MM.1S (cell line): ENCODE measurements around the gene CRADD.
"Not testable (repeated sequence)": the region's sequence is repeated elsewhere in the genome, so short reads cannot be mapped to it uniquely, and the experiment has no call there.

Source experiments
- DNase-seq: peaks from one replicate; pipeline ENCODE4 v3.0.0-alpha.2; 2015
- H2AFZ ChIP-seq: fragments of 300-600 bp; sonication (generic); 2 replicates; pipeline ENCODE4 v1.6.0; 2016; ENCODE audit warnings: antibody characterized with exemption, low read length
- H3F3A ChIP-seq: fragments of 300-600 bp; sonication (generic); 2 replicates; pipeline ENCODE4 v1.6.1; 2016; ENCODE audit warnings: mild to moderate bottlenecking, antibody characterized with exemption, low read length, moderate library complexity, mixed read lengths; ENCODE audit not compliant: insufficient read depth
- H3K27ac ChIP-seq: fragments of 300-600 bp; sonication (generic); 2 replicates; pipeline ENCODE4 v1.5.1; 2016; ENCODE audit warnings: mild to moderate bottlenecking, low read length
- H3K27me3 ChIP-seq: fragments of 300-600 bp; sonication (generic); replicated peaks from 2 replicates; pipeline ENCODE4 v1.6.0; 2016; ENCODE audit warnings: low read length; ENCODE audit not compliant: insufficient read depth
- H3K36me3 ChIP-seq: fragments of 300-600 bp; sonication (generic); replicated peaks from 2 replicates; pipeline ENCODE4 v1.6.1; 2016; ENCODE audit warnings: mild to moderate bottlenecking, low read length, mixed read lengths; ENCODE audit not compliant: insufficient read depth
- H3K4me1 ChIP-seq: fragments of 300-600 bp; sonication (generic); 2 replicates; pipeline ENCODE4 v1.6.1; 2016; ENCODE audit warnings: low read length, mixed read lengths
- H3K4me2 ChIP-seq: fragments of 300-600 bp; sonication (generic); 2 replicates; pipeline ENCODE4 v1.6.0; 2016; ENCODE audit warnings: low read depth, low read length
- H3K4me3 ChIP-seq: fragments of 300-600 bp; sonication (generic); 2 replicates; pipeline ENCODE4 v1.5.1; 2016; ENCODE audit warnings: low read length, mixed read lengths
- H3K79me2 ChIP-seq: fragments of 300-600 bp; sonication (generic); 2 replicates; pipeline ENCODE4 v1.6.1; 2016; ENCODE audit warnings: mixed run types, low read length, mixed read lengths
- H3K9ac ChIP-seq: fragments of 300-600 bp; sonication (generic); 2 replicates; pipeline ENCODE4 v1.6.1; 2016; ENCODE audit warnings: low read length, mixed read lengths
- H3K9me2 ChIP-seq: fragments of 300-600 bp; sonication (generic); replicated peaks from 2 replicates; pipeline ENCODE4 v1.6.1; 2016; ENCODE audit warnings: mild to moderate bottlenecking, low read length, mixed read lengths; ENCODE audit not compliant: insufficient read depth
- H3K9me3 ChIP-seq: fragments of 300-600 bp; sonication (generic); replicated peaks from 2 replicates; pipeline ENCODE4 v1.6.1; 2016; ENCODE audit warnings: mild to moderate bottlenecking, low read length, mixed read lengths; ENCODE audit not compliant: insufficient read depth
- H4K20me1 ChIP-seq: fragments of 300-600 bp; sonication (generic); 2 replicates; pipeline ENCODE4 v1.6.1; 2016; ENCODE audit warnings: mild to moderate bottlenecking, low read length, moderate library complexity, mixed read lengths; ENCODE audit not compliant: insufficient read depth
- EZH2 ChIP-seq: fragments of 300-600 bp; sonication (generic); optimal IDR thresholded peaks from 2 replicates; pipeline ENCODE3; 2017; ENCODE audit warnings: low read depth, mild to moderate bottlenecking, antibody characterized with exemption, low read length, mixed read lengths
- EZH2phosphoT487 ChIP-seq: fragments of 300-600 bp; sonication (generic); IDR thresholded peaks from 2 replicates; pipeline ENCODE4 v1.6.1; 2018; ENCODE audit warnings: antibody characterized with exemption, low read length
- TF ChIP-seq, protein P1 (sequence below): fragments of 300-600 bp; sonication (generic); IDR thresholded peaks from 2 replicates; pipeline ENCODE4 v1.5.1; 2016; ENCODE audit warnings: antibody characterized with exemption, low read length, mixed read lengths

Gene CRADD

DNA sequence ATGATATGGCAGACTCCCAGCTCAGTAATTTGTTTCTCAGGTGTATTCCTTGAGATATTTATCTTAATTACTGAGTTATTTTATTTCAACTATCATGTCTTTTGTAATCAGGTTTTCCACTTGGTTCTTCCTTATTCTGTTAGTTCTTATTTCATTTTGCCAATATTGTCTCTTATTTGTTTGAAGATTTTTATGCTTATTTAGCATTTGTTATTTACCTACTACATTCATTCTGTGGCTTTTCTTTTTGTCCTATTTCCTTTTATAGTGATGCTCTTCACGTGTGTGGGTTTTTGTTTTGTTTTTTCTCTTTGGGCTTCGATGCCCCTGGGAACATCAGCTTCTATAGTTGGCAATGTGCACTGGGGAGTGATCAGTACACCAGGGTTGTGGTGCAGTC lies 40.5 kb upstream of the CRADD start:
- Histone ChIP-seq H3K79me2 (no peaks in the 10 kb centered on the region), H3F3A (no peaks in the 10 kb centered on the region), H3K9ac (no peak overlapping the region), H3K4me1 (no peaks in the 10 kb centered on the region), H3K4me3 (no peak overlapping the region), H3K36me3 (no peaks in the 10 kb centered on the region), H3K27ac (no peak overlapping the region), H4K20me1 (no peaks in the 10 kb centered on the region), H3K9me2 (no peaks in the 10 kb centered on the region), H2AFZ (no peak overlapping the region), H3K27me3 (no peaks in the 10 kb centered on the region), H3K4me2 (no peak overlapping the region), H3K9me3 (no peaks in the 10 kb centered on the region)
- TF ChIP-seq EZH2phosphoT487 (no peak), EZH2 (no peak)
- TF ChIP-seq, protein P1, sequence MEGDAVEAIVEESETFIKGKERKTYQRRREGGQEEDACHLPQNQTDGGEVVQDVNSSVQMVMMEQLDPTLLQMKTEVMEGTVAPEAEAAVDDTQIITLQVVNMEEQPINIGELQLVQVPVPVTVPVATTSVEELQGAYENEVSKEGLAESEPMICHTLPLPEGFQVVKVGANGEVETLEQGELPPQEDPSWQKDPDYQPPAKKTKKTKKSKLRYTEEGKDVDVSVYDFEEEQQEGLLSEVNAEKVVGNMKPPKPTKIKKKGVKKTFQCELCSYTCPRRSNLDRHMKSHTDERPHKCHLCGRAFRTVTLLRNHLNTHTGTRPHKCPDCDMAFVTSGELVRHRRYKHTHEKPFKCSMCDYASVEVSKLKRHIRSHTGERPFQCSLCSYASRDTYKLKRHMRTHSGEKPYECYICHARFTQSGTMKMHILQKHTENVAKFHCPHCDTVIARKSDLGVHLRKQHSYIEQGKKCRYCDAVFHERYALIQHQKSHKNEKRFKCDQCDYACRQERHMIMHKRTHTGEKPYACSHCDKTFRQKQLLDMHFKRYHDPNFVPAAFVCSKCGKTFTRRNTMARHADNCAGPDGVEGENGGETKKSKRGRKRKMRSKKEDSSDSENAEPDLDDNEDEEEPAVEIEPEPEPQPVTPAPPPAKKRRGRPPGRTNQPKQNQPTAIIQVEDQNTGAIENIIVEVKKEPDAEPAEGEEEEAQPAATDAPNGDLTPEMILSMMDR: no peak
- no peak for DNase-seq

DNA sequence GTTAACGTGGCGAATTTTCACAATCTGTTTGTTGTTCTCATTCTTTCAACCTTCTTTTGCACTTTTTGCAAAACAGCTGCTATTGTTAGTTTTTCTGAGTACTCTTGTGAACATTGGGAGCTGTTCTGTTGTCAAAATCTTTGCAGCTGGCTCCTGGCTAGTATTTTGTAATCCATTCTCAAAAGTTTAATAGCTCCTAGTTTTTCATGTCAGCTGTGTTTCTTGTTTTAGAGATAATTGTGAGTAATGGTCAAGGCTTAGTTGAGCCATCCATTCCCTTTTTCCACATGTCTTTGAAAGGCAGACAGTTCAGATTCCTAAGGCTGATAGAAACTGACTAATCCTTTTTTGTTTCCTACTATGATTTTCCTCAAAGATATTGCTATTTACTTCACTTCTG lies 39.1 kb upstream of the CRADD start:
- Histone ChIP-seq H3K9me3 (no peaks in the 10 kb centered on the region), H3K36me3 (no peaks in the 10 kb centered on the region), H3K4me3 (no peak overlapping the region), H3K27me3 (no peaks in the 10 kb centered on the region), H3K4me2 (no peak overlapping the region), H3K4me1 (no peaks in the 10 kb centered on the region), H3F3A (no peaks in the 10 kb centered on the region), H4K20me1 (no peaks in the 10 kb centered on the region), H3K9ac (no peak overlapping the region), H3K79me2 (no peaks in the 10 kb centered on the region), H3K27ac (no peak overlapping the region), H2AFZ (no peak overlapping the region), H3K9me2 (no peaks in the 10 kb centered on the region)
- no peak for DNase-seq
- TF ChIP-seq, protein P1: no peak
- TF ChIP-seq EZH2phosphoT487 (no peak), EZH2 (no peak)

DNA sequence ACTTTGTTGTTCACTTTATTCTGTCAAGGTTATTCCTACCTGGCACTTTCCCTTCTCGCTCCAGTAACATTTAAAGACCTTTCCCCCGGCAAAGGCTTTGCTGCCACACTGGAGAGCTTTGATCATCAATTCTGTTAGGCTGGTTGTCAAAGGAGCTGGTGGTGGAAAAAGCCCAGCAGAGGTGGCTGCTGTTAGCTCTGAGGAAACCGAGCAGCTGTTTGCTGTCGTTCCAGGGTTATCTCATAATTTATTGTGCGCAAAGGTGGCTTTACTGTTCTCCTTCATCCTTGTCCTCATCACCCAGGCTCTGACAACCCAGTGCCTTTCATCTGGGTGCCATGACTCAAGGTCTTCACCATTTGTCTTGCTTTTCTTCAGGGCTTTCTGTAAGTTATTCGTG lies 38.2 kb upstream of the CRADD start:
- Histone ChIP-seq H4K20me1 (no peaks in the 10 kb centered on the region), H3F3A (no peaks in the 10 kb centered on the region), H3K4me2 (no peak overlapping the region), H3K27me3 (no peaks in the 10 kb centered on the region), H3K9ac (no peak overlapping the region), H3K4me3 (no peak overlapping the region), H3K9me3 (no peaks in the 10 kb centered on the region), H3K4me1 (no peaks in the 10 kb centered on the region), H3K36me3 (no peaks in the 10 kb centered on the region), H3K79me2 (no peaks in the 10 kb centered on the region), H2AFZ (no peak overlapping the region), H3K27ac (no peak overlapping the region), H3K9me2 (no peaks in the 10 kb centered on the region)
- DNase-seq: no peak
- TF ChIP-seq EZH2phosphoT487 (no peak), EZH2 (no peak)

DNA sequence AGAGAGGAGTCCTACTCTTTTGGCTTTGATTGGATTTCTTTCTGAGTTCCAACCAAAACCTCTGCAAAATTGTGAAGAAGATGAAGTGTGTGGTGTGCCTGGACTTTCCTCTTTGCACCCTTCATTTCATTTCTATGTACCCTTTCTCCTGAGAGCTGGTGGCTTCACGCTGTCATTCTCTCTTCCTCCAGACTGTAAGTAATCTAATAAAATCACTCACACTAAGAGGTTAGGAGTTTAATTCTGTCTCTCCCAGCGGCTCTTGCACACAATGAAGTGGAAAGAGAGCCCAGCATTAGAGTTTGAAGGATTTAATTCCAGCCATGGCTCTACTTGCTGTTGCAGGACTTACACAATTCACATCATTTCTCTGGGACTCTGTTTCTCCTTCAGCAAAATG lies 37.8 kb upstream of the CRADD start:
- Histone ChIP-seq H4K20me1 (no peaks in the 10 kb centered on the region), H3K4me1 (no peaks in the 10 kb centered on the region), H3K9ac (no peak overlapping the region), H3K27ac (no peak overlapping the region), H3K79me2 (no peaks in the 10 kb centered on the region), H3K36me3 (no peaks in the 10 kb centered on the region), H3K9me3 (no peaks in the 10 kb centered on the region), H3F3A (no peaks in the 10 kb centered on the region), H3K9me2 (no peaks in the 10 kb centered on the region), H3K27me3 (no peaks in the 10 kb centered on the region), H3K4me2 (no peak overlapping the region), H2AFZ (no peak overlapping the region), H3K4me3 (no peak overlapping the region)
- DNase-seq: no peak
- TF ChIP-seq EZH2 (no peak), EZH2phosphoT487 (no peak)
- TF ChIP-seq, protein P1: no peak

DNA sequence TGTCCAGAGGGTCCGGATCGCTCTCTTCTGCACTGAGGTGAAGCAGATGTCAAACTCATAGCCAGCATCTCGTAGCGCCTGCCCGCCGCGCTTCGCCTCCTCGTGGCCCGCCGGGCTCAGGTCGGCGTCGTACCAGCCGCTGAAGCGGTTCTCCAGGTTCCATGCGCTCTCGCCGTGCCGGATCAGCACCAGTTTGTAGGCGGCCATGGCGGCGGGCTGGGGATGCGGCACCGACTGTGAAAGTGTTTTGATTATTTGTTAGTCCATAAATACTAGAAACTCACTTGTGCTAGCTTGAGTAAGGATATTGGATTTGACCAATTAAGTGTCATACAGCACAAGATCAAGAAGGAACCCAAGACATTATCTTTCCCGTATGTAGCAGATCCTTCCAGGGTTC lies 35.8 kb upstream of the CRADD start:
- not testable (repeated sequence) for H3K4me2 ChIP-seq, H3K79me2 ChIP-seq, H2AFZ ChIP-seq, H3K36me3 ChIP-seq, H4K20me1 ChIP-seq, H3K4me3 ChIP-seq, H3K9me3 ChIP-seq, H3K9ac ChIP-seq, H3K27ac ChIP-seq, DNase-seq, H3K4me1 ChIP-seq, H3K9me2 ChIP-seq, H3F3A ChIP-seq, H3K27me3 ChIP-seq
